Loucy (cell line): ENCODE results near the gene CISD2.

ENCODE experiments used
- CTCF ChIP-seq: fragments of 200-600 bp; sonication (generic); conservative IDR thresholded peaks from 2 replicates; pipeline ENCODE4 v1.5.1; 2014; ENCODE audit warnings: mild to moderate bottlenecking, antibody characterized with exemption, low read length
- EZH2phosphoT487 ChIP-seq: fragments of 200-600 bp; IDR thresholded peaks from 2 replicates; pipeline ENCODE4 v1.6.1; 2018; ENCODE audit warnings: antibody characterized with exemption, mild to moderate bottlenecking, moderate library complexity, borderline replicate concordance

GRCh38 chr4:102850370-102850769 is 18.4 kb upstream of the CISD2 start:
- TF ChIP-seq CTCF (no peak), EZH2phosphoT487 (no peak)
